NOMO-1 treated with DMSO at 0.1 percent for 48 hours (cell line): ENCODE data around the gene ENTPD6.
"Not testable (repeated sequence)": the region's sequence is repeated elsewhere in the genome, so short reads cannot be mapped to it uniquely, and the experiment has no call there.

ENCODE experiments used
- DNase-seq: peaks from one replicate; lab custom pipeline; 2025; ENCODE audit not compliant: unreplicated experiment; lab: John Stamatoyannopoulos, UW

ENTPD6 gene

GRCh38 chr20:25195014-25195961 lies at the start of gene ENTPD6:
ENTPD6 (plus strand) TSS chr20:25195712; CDS start chr20:25206537, 10,825 bp downstream.
- DNase-seq, result peak; percentile 55

GRCh38 chr20:25146976-25147375 lies 48.5 kb upstream of the ENTPD6 start:
- no peak for DNase-seq

GRCh38 chr20:25147716-25148115 lies 47.8 kb upstream of the ENTPD6 start:
- no peak for DNase-seq

- DNase-seq, result no peak
Observed at GRCh38 chr20:25148181-25148981, 47.1 kb upstream of the ENTPD6 start.

GRCh38 chr20:25148982-25149846 lies 46.3 kb upstream of the ENTPD6 start:
- DNase-seq, result no peak

- DNase-seq, result no peak
Observed at GRCh38 chr20:25150016-25150415, 45.5 kb upstream of the ENTPD6 start.

- no peak for DNase-seq
Observed at GRCh38 chr20:25158043-25158442, 37.5 kb upstream of the ENTPD6 start.

GRCh38 chr20:25160467-25160866 lies 35.0 kb upstream of the ENTPD6 start:
- DNase-seq, result no peak

GRCh38 chr20:25160897-25161296 lies 34.6 kb upstream of the ENTPD6 start:
- DNase-seq, result no peak

- no peak for DNase-seq
Observed at GRCh38 chr20:25165128-25165527, 30.4 kb upstream of the ENTPD6 start.

- not testable (repeated sequence) for DNase-seq
Observed at GRCh38 chr20:25166105-25166782, 29.3 kb upstream of the ENTPD6 start.

GRCh38 chr20:25173321-25173720 lies 22.2 kb upstream of the ENTPD6 start:
- no peak for DNase-seq

- DNase-seq, result no peak
Observed at GRCh38 chr20:25173886-25174308, 21.6 kb upstream of the ENTPD6 start.

GRCh38 chr20:25176184-25176583 lies 19.3 kb upstream of the ENTPD6 start:
- no peak for DNase-seq

GRCh38 chr20:25177890-25178321 lies 17.6 kb upstream of the ENTPD6 start:
- no peak for DNase-seq

- peak; percentile 17 for DNase-seq
Observed at GRCh38 chr20:25178563-25179438, 16.7 kb upstream of the ENTPD6 start.

- no peak for DNase-seq
Observed at GRCh38 chr20:25179439-25180089, 15.9 kb upstream of the ENTPD6 start.

GRCh38 chr20:25184391-25184790 lies 11.1 kb upstream of the ENTPD6 start:
- DNase-seq, result not testable (repeated sequence)

GRCh38 chr20:25187220-25187619 lies 8.3 kb upstream of the ENTPD6 start:
- DNase-seq, result no peak
